B cell (primary cell): ENCODE data around the gene KSR1.
A peak's percentile ranks its signal among the peaks of the same experiment; 100 is the strongest.

Experiments used
- EZH2 ChIP-seq: IDR thresholded peaks from 2 replicates; pipeline ENCODE4 v1.6.1; 2012; ENCODE audit warnings: borderline replicate concordance, low read depth, mild to moderate bottlenecking, moderate library complexity, low read length; ENCODE audit not compliant: insufficient read depth, poor library complexity, severe bottlenecking
- TF ChIP-seq, protein P1 (sequence below): fragments of 200-600 bp; IDR thresholded peaks from one replicate; pipeline ENCODE4 v1.8.0; 2022; ENCODE audit warnings: antibody characterized with exemption, mild to moderate bottlenecking

DNA sequence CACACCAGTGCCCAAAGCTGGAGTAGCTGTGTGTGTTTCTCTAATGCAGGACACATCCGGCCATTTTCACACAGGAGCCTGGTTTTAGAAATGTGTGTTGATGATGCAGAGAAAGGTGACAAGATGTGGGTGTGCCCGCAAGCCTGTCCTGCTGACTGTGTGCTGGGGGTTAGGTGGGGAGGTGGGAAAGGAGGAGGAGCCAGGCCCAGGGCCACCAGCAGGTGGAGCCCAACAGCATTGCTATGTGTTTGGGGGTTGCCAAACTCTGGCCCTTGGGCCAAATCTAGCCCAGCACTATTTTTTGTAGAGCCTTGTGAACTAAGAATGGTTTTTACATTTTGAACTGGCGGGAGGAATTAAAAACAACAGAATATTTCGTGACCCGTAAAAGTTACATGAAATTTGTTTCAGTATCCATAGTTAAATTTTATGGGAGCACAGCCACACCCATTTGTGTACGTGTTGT lies 113.0 kb downstream of the KSR1 start:
- TF ChIP-seq, protein P1, sequence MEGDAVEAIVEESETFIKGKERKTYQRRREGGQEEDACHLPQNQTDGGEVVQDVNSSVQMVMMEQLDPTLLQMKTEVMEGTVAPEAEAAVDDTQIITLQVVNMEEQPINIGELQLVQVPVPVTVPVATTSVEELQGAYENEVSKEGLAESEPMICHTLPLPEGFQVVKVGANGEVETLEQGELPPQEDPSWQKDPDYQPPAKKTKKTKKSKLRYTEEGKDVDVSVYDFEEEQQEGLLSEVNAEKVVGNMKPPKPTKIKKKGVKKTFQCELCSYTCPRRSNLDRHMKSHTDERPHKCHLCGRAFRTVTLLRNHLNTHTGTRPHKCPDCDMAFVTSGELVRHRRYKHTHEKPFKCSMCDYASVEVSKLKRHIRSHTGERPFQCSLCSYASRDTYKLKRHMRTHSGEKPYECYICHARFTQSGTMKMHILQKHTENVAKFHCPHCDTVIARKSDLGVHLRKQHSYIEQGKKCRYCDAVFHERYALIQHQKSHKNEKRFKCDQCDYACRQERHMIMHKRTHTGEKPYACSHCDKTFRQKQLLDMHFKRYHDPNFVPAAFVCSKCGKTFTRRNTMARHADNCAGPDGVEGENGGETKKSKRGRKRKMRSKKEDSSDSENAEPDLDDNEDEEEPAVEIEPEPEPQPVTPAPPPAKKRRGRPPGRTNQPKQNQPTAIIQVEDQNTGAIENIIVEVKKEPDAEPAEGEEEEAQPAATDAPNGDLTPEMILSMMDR = peak; percentile 46
- no peak for TF ChIP-seq EZH2
